Retina (tissue), 1 donor: ENCODE data around the gene NRG2.

Experiments
- DNase-seq: peaks from one replicate; pipeline ENCODE4 v3.0.0-alpha.2; 2016

Gene NRG2

DNA sequence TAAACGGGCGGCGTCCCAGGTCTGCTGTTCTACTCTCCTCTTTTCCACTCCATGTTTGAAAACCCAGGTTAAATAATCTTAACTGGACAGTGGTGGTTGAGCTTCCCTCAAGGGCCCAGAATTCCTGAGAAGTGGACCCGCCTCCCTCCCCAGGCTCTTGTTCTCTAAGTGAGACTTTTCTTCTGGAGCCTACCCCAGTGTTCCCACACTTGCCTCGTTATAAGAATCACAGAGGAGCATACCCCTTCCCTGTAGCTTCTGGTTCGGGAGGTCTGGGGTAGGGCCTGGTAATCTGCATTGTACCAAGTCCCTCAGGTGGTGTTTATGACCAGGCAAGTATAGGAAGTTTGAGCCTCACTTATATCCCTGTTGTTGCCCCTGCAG lies 235.5 kb downstream of the NRG2 start:
- DNase-seq = no peak

DNA sequence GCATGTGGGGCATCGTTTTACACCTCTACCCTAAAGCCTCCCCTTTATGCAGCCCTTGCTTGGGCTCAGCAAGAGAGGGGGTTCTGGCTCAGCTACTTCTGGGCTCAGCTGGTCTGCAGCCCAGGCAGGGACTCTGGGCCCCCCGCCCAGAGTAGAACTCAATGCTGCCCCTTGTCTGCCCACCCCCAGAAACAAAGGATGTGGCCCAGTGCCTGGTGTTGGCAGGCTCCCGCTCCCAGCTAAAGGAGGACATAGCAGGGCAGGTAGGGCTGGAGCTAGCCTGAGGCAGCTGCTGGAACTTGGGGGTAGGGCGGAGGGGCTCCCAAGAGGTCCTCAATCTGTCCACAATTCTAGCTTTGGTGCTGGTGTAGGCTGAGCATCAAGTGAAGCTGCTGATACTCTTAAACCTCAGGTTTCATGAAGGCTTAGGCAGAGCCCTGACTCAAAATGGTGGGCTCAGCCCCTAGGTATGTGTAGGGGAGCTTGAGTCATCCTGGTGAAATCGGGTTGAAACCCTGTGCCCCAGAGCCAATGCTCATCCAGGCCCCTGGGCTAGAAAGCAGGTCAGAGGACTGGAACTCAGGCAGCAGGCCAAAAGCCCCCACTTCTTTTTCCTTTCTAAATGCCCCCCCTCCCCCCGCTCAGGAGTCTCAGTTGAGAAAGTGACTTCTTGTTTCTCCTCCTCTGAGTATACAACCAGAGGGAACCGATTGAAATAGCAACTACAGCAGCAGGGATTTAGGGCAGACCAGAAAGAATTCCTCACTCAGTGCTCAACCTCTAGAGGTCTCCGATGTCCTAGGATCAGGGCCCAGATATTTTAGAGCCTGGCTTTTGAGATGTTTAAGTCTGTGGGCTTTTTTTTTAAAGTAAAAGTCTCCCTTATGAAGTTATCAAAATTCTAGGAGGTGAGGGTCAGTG lies 236.1 kb downstream of the NRG2 start:
- no peak for DNase-seq

DNA sequence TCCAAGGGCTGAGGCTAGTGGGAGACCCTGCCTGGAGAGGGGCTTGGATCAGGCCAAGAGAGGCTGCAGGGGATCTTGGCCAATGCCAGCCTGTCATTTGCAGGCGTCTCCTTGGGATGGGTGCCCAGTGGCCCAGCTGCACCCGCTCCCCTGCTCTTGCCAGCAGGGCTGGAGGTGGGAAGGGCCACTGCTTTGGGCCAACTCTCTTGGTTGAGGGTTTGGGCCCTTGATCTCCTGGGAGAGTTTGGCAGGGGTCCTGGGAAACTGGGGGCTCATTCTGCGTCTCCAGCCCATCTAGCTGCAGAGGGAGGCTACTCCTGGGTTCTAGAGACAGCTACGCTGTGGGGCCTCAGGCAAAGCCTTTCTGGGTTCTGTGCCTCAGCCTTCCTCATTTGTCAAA lies 237.0 kb downstream of the NRG2 start:
- DNase-seq = no peak

DNA sequence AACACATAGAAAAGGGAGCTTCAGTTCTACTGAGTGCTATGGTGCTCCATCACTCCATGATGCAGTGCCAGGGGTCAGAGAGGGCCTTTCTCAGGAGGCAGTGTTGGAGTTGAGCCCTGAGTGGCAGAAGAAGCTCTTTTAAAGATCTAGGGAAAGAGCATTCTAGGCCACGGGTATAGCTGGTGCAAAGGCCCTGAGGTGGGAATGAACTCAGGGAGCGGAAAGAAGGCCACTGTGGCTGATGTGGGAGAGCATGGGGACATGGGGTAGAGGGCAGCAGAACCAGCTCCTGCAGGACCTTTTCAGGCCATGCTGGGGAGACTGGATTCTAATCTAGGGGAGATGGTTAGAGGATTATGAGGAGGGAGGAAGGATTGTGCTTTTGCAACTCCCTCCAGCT lies 237.6 kb downstream of the NRG2 start:
- DNase-seq = no peak

DNA sequence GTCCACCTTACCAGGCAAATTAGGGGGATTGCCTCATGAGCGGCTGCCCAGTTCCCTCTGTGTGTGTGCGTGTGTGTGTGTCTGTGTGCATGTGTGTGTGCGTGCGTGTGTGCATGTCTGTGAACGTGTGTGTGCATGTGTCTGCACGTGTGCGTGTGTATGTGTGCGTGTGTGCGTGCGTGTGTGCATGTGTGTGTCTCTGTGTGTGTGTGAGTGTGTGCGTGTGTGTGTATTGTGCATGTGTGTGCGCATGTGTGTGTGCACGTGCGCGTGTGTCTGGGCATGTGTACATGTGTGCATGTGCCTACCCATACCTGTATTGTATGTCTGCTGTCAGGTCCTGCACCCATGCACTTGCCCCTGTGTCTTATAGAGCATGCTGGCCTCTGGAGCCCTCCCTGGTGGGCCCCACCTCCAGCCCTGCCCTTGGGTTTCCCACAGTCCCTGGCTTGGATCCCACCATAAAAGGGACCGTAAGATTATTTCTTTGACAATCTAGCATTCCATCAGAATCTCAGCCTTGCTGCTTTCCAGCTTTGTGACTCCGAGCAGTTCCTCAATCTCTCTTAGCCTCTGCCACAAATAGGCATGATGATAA lies 238.2 kb downstream of the NRG2 start:
- DNase-seq = no peak

DNA sequence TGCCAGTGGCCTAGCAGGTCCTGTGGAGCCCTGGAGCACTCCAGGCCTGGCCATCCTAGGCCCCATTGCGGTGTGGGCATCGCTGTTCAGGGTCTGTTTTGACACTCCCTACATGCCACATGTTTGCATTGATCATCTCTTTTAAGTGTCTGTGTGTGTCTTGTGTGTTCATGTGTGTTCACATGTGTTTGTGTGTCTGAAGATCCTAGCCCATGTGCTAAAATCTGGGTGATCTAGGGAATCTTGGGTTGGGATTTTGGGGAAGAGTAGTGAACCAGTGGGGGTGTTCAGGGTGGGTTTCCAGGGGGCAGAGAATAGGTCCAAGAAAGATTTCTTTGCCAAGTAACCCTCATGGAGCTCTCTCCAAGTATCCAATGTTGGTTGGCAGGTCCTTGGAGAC lies 239.1 kb downstream of the NRG2 start:
- no peak for DNase-seq

DNA sequence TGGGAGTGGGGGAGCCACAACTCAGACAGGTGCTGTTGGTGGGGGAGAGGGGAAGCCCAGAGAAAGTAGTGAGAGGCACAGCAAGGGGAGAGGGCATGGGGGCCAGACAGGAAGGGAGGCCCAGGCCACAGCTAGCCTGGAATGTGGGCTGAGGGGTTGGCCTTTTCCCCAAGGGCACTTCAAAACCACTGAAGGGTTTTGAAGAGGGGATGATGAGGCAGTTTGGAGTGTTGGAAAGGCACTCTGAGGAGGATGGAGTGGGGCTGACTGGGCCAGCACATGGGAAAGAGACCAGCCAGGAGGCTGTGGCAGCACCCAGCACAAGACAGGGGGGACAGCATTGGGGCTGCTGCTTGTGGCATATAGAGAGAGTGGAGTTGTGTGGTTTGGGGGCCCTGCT lies 243.7 kb downstream of the NRG2 start:
- no peak for DNase-seq

DNA sequence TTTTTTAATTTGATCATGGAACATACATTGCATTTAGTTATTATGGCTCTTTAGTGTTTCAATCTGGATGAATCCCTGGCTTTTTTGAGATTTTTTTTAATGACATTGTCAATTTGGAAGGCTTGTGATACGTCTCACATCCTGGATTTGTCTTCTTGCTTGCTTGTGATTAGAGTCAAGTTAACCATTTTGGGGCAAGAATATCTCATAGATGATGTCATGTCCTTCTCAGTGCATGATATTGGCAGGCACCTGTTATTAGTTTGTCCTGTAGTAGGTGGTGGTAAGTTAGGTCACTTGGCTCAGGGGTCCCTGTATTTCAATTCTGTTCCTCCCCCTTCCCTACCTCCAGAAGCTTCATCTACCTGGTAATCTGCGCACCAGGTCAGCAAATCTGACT lies 244.2 kb downstream of the NRG2 start:
- DNase-seq = no peak

DNA sequence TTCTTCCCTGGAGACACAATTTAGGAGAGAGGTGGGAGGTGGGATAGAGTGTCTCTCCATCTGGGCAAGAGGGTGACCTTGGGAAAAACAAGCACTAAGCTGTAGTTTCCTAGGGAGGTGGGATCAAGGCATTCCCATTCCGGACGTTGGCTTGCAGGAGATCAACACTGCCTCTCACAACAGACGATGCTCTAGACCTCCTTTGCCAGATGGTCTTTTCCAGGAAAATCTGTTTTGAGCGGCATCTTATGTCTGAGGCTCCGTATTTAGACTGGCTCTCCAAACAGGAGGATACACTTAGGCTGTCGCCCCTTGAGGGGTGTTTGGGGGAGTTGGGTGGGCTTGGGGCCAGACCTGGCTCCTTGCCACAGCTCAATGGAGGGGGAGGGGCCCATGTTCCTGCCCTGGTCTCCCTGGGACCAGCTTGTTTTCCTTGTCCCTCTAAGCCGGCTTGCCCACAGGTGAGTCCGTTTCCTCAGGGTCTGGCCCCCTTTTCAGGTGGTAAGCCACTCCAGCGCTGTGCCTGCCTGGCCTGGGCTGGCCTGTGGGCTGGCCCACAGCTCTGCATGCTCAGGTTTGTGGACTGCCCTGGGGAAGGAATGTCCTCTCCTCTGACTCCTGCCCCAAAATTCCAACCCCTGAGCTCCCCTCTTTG lies 245.1 kb downstream of the NRG2 start:
- no peak for DNase-seq

DNA sequence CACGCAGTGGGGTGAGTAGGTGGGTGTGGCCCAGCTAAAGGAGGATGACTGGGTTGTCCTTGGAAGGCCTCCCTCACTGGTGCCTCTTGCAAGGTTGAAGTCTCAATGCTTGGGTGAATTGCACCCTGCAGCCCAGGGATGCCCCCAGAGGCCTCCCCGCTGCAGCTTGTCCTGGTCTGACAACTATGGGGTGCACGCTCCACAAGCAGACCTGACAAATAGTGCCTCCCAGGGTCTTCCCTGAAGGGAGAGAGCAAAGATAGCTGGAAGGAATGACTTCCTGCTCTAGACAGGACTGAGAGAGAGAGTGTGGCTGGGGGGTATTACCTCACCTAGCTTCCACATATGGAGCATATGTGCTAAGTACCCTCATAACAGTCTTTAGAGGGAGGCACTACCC lies 245.8 kb downstream of the NRG2 start:
- DNase-seq = no peak
